Adrenal gland (tissue), 12 donors: Measurements from ENCODE around the gene AP1M1. TPM values are rescaled to one million over a fixed set of nuclear protein-coding genes. Genes with fewer than 3 reads are reported as not detected.

Experiments
- DNase-seq, 7 donors: peaks; one replicate each; pipeline ENCODE4 v3.0.0-alpha.2; 2019 to 2020
- H3K27ac ChIP-seq, 5 donors: fragments of 200-600 bp; sonication (generic) in 4 of 5; 1 replicate in 3 of 5; 2 replicates in 2 of 5; pipeline versions ENCODE4 v1.5.1 to v1.8.0; 2016 to 2020; ENCODE audit warnings: mild to moderate bottlenecking in 1 of 5
- H3K27me3 ChIP-seq: fragments of 200-600 bp; 2 replicates; pipeline ENCODE4 v1.8.0; 2021
- H3K36me3 ChIP-seq, 2 donors: fragments of 200-600 bp; replicated peaks in 1 of 2; 1 replicate in 1 of 2; 2 replicates in 1 of 2; pipeline versions ENCODE4 v1.5.1 to v1.8.0; 2018 to 2022
- H3K4me1 ChIP-seq, 2 donors: fragments of 200-600 bp; replicated peaks in 1 of 2; 1 replicate in 1 of 2; 2 replicates in 1 of 2; pipeline versions ENCODE4 v1.5.1 to v1.8.0; 2018 to 2021
- H3K4me3 ChIP-seq, 4 donors: fragments of 200-600 bp; sonication (generic) in 3 of 4; one replicate each; pipeline ENCODE4 v1.5.1; 2016 to 2018
- H3K9me3 ChIP-seq, 3 donors: fragments of 200-600 bp; sonication (generic) in 1 of 3; replicated peaks in 1 of 3; 1 replicate in 2 of 3; 2 replicates in 1 of 3; pipeline versions ENCODE4 v1.5.1 to v1.8.0; 2016 to 2021
- CTCF ChIP-seq, 6 experiments: fragments of 450-650 bp in 4 of 6; fragments of 200-600 bp in 2 of 6; sonication (generic) in 1 of 6; IDR thresholded peaks; 1 replicate in 5 of 6; 2 replicates in 1 of 6; pipeline versions ENCODE4 v1.5.1 to v1.8.0; 2016 to 2021; ENCODE audit warnings: antibody characterized with exemption in 6 of 6, mild to moderate bottlenecking in 2 of 6, moderate library complexity in 1 of 6
- POLR2A ChIP-seq, 2 donors: fragments of 450-650 bp; IDR thresholded peaks; one replicate each; pipeline ENCODE4 v1.6.1; 2017; ENCODE audit warnings: antibody characterized with exemption in 2 of 2, mild to moderate bottlenecking in 2 of 2, moderate library complexity in 1 of 2
- WGBS, 4 donors: extraction: QIAGEN DNeasy Blood & Tissue Kit in 2 of 4; methylation state at CpG; one replicate each; pipeline versions ENCODE4 v1.1.5 to v1.1.7; 2013 to 2017; 5-methylcytosine and 5-hydroxymethylcytosine counted together
- intact Hi-C, 2 donors: fragments of 100-400 bp; cut with DNase I; formaldehyde crosslinking; loops; one replicate each; pipeline versions ENCODE4 v1.14.1 to v1.15.0; 2022 to 2023
- polyA plus RNA-seq, 3 donors: library from polyadenylated mRNA; stranded (reverse); fragments of 200-250 nt in 2 of 3; fragments of 350-450 nt in 1 of 3; fragmentation: Illumina TruSeq in 1 of 3; extraction: RNeasy Lipid Tissue Mini Kit (QIAGEN cat#74804) in 1 of 3; gene quantifications; one replicate each; pipeline ENCODE4 v1.2.3, GENCODE V29; 2013 to 2014
- total RNA-seq, 9 donors: library from RNA; depleted of rRNA in 4 of 9; stranded (reverse); fragments of >200 nt in 4 of 9; fragments of 120-200 nt in 1 of 9; fragmentation: NEBNext Ultra II Directional in 1 of 9; extraction: Animal tissue kit (Norgen Biotek cat#: 25700) in 1 of 9; gene quantifications; one replicate each; pipeline versions ENCODE4 v1.1.0 to v1.2.4, GENCODE V29; 2013 to 2023
- donor health status: healthy with polysubstance abuse.
- donor health status: Bipolar disorder and iron deficiency.
- donor health status: DM: yes; HTN: yes; CAD: no.
- donor health status: DM: no; HTN: no; CAD: no.
- donor health status: DM: no; HTN: no; CAD: no.
- donor health status: DM: yes; HTN: yes; CAD: no.

AP1M1 gene
- total and polyA plus RNA-seq, 12 donors: 51.3 to 99.6 (median 82.5) TPM

GRCh38 chr19:16288544-16288943 lies 90.8 kb downstream of the AP1M1 start:
- peak in 2 of 7 donors; percentile 30 to 65 for DNase-seq
- no peak overlapping the region for H3K27ac ChIP-seq
- TF ChIP-seq CTCF (IDR thresholded peaks at IDR 0.05) (no peak), POLR2A (IDR thresholded peaks at IDR 0.05) (no peak)
- peaks cover 8 to 19% of the 10 kb centered on the region in 2 donors for H3K4me1 ChIP-seq
- intact Hi-C loops: no loop called here
- H3K4me3 ChIP-seq: no peak overlapping the region
- no peaks in the 10 kb centered on the region for H3K27me3 ChIP-seq
- no peaks in the 10 kb centered on the region for H3K9me3 ChIP-seq
- no peaks in the 10 kb centered on the region for H3K36me3 ChIP-seq
- 47 to 70% (median 66%) methylated on average over 9 of the region's 9 CpGs for WGBS, 4 donors

- no peak overlapping the region for H3K4me3 ChIP-seq
- no peak for DNase-seq
- 81 to 86% (median 83%) methylated on average over 7 of the region's 7 CpGs for WGBS, 4 donors
- TF ChIP-seq CTCF (IDR thresholded peaks at IDR 0.05): no peak
- H3K36me3 ChIP-seq: no peaks in the 10 kb centered on the region
- intact Hi-C loops: no loop called here
- H3K9me3 ChIP-seq: no peaks in the 10 kb centered on the region
- H3K27ac ChIP-seq: no peak overlapping the region
- no peaks in the 10 kb centered on the region for H3K27me3 ChIP-seq
- H3K4me1 ChIP-seq: peaks cover 0 to 10% of the 10 kb centered on the region in 2 donors
Observed at GRCh38 chr19:16289594-16289993, 91.9 kb downstream of the AP1M1 start.

GRCh38 chr19:16290692-16291091 lies 93.0 kb downstream of the AP1M1 start:
- no peak for DNase-seq
- no peaks in the 10 kb centered on the region for H3K9me3 ChIP-seq
- no peak overlapping the region for H3K4me3 ChIP-seq
- peaks cover 0 to 8% of the 10 kb centered on the region in 2 donors for H3K4me1 ChIP-seq
- no peak overlapping the region for H3K27ac ChIP-seq
- H3K36me3 ChIP-seq: no peaks in the 10 kb centered on the region
- intact Hi-C loops: no loop called here
- TF ChIP-seq CTCF (IDR thresholded peaks at IDR 0.05): no peak
- TF ChIP-seq POLR2A (IDR thresholded peaks at IDR 0.05): no peak
- WGBS, 4 donors: 71 to 77% (median 73%) methylated on average over 8 to 10 of the region's 10 CpGs
- H3K27me3 ChIP-seq: no peaks in the 10 kb centered on the region

GRCh38 chr19:16293118-16294091 lies 95.7 kb downstream of the AP1M1 start:
- peak in 6 of 7 donors; percentile 51 to 82 (median 71) for DNase-seq
- Histone ChIP-seq H3K36me3 (no peaks in the 10 kb centered on the region), H3K4me1 (no peaks in the 10 kb centered on the region), H3K4me3 (no peak overlapping the region), H3K27ac (peak overlapping the region; percentile 46 to 89 (median 62)), H3K27me3 (no peaks in the 10 kb centered on the region), H3K9me3 (no peaks in the 10 kb centered on the region)
- 35 to 45% (median 42%) methylated on average over 27 of the region's 27 CpGs for WGBS, 4 donors
- no peak for TF ChIP-seq POLR2A (IDR thresholded peaks at IDR 0.05)
- TF ChIP-seq CTCF (IDR thresholded peaks at IDR 0.05): no peak
- intact Hi-C loops: no loop called here
